GM12878 (cell line): ENCODE results near the gene HLA-A. TPM values are rescaled to one million over a fixed set of nuclear protein-coding genes. Genes with fewer than 3 reads are reported as not detected.

ENCODE experiments used
- BCLAF1 ChIP-seq: fragments of 450-650 bp; IDR thresholded peaks from 2 replicates; pipeline ENCODE4 v1.6.1; 2017; ENCODE audit warnings: antibody characterized with exemption, mild to moderate bottlenecking, moderate library complexity
- BHLHE40 ChIP-seq, 2 experiments: fragments of 450-650 bp in 1 of 2; IDR thresholded peaks; 2 replicates each; pipeline ENCODE4 v1.6.1; 2011 to 2017; ENCODE audit warnings: low read depth in 2 of 2, borderline replicate concordance in 1 of 2, improper control_type of control experiment in 1 of 2, low read length in 1 of 2, mild to moderate bottlenecking in 1 of 2
- CHD1 ChIP-seq: IDR thresholded peaks from 2 replicates; pipeline ENCODE4 v1.6.1; 2012; ENCODE audit warnings: low read depth, low read length, improper control_type of control experiment
- CUX1 ChIP-seq: IDR thresholded peaks from 2 replicates; pipeline ENCODE4 v1.6.1; 2012; ENCODE audit warnings: improper control_type of control experiment, low read depth, low read length; ENCODE audit not compliant: insufficient replicate concordance
- ETV6 ChIP-seq, 2 experiments: fragments of 450-650 bp in 1 of 2; IDR thresholded peaks in 1 of 2; conservative IDR thresholded peaks in 1 of 2; 2 replicates each; pipeline ENCODE4 v1.6.1; 2014; ENCODE audit warnings: antibody characterized with exemption in 1 of 2, borderline replicate concordance in 1 of 2, low read depth in 1 of 2, mild to moderate bottlenecking in 1 of 2, moderate library complexity in 1 of 2
- FOXK2 ChIP-seq: fragments of 450-650 bp; IDR thresholded peaks from 2 replicates; pipeline ENCODE4 v1.6.1; 2017; ENCODE audit warnings: mild to moderate bottlenecking, moderate library complexity
- GABPA ChIP-seq: IDR thresholded peaks from 2 replicates; pipeline ENCODE4 v1.6.1; 2014; ENCODE audit warnings: antibody characterized with exemption, low read depth, mild to moderate bottlenecking, inconsistent platforms
- MEF2A ChIP-seq: IDR thresholded peaks from 2 replicates; pipeline ENCODE4 v1.6.1; 2011; ENCODE audit warnings: low read depth, mild to moderate bottlenecking, low read length, moderate library complexity; ENCODE audit not compliant: insufficient read depth
- MTA2 ChIP-seq: fragments of 450-650 bp; IDR thresholded peaks from 2 replicates; pipeline ENCODE4 v1.6.1; 2016; ENCODE audit warnings: low read depth, mild to moderate bottlenecking, moderate library complexity
- NBN ChIP-seq: fragments of 450-650 bp; IDR thresholded peaks from 2 replicates; pipeline ENCODE4 v1.6.1; 2016
- NFXL1 ChIP-seq: fragments of 450-650 bp; IDR thresholded peaks from 2 replicates; pipeline ENCODE4 v1.6.1; 2017; ENCODE audit warnings: antibody characterized with exemption, mild to moderate bottlenecking, borderline replicate concordance
- NFYA ChIP-seq: IDR thresholded peaks from 2 replicates; pipeline ENCODE4 v1.6.1; 2011; ENCODE audit warnings: low read depth, mild to moderate bottlenecking, low read length, improper control_type of control experiment, borderline replicate concordance
- TAF1 ChIP-seq: IDR thresholded peaks from 2 replicates; pipeline ENCODE4 v1.6.1; 2011; ENCODE audit warnings: mild to moderate bottlenecking, low read depth, low read length, borderline replicate concordance
- ZBTB40 ChIP-seq: fragments of 450-650 bp; IDR thresholded peaks from 2 replicates; pipeline ENCODE4 v1.6.1; 2016; ENCODE audit warnings: mild to moderate bottlenecking, moderate library complexity, borderline replicate concordance
- polyA plus RNA-seq, 11 experiments: library from polyadenylated mRNA; depleted of rRNA in 4 of 11; unstranded in 6 of 11; stranded (reverse) in 5 of 11; fragments of >200 nt; fragmentation: Nextera tagmentation in 4 of 11; fragmentation: Illumina TruSeq in 1 of 11; extraction: Ambion mirVana in 4 of 11; extraction: Trizol in 1 of 11; gene quantifications; 1 replicate in 1 of 11; 2 replicates in 10 of 11; pipeline versions ENCODE4 v1.2.1 to v1.2.3, GENCODE V29; 2011 to 2016; ENCODE audit warnings: inconsistent platforms in 2 of 11, missing spikeins in 2 of 11, low read depth in 1 of 11
- total RNA-seq, 4 experiments: library from RNA; depleted of rRNA in 3 of 4; stranded (reverse); fragments of >200 nt in 3 of 4; fragmentation: Illumina TruSeq in 1 of 4; extraction: Trizol in 1 of 4; gene quantifications; 2 replicates each; pipeline versions ENCODE4 v1.2.1 to v1.2.3, GENCODE V29; 2013 to 2021

HLA-A gene
- total and polyA plus RNA-seq, 10 of the 15 experiments (the other 5 are each of a cell fraction or from before 2014, with no cell fraction given) = 129 to 1,155 (median 749) TPM

GRCh38 chr6:29977425-29977727 is 35.0 kb downstream of the HLA-A start (continued):
- TF ChIP-seq MEF2A = no peak
- TF ChIP-seq CHD1 = no peak
- no peak for TF ChIP-seq GABPA
- no peak for TF ChIP-seq NFXL1
- TF ChIP-seq NBN = no peak
- no peak for TF ChIP-seq ZBTB40
- no peak for TF ChIP-seq FOXK2
- no peak for TF ChIP-seq NFYA
- no peak for TF ChIP-seq CUX1
- TF ChIP-seq MTA2 = no peak
- no peak for TF ChIP-seq BHLHE40 (IDR thresholded peaks at IDR 0.05; ENCODE audit: borderline replicate concordance in 1 of 2, low read depth in 2 of 2, low read length in 1 of 2)
- TF ChIP-seq BCLAF1 = no peak
- TF ChIP-seq TAF1 = no peak
- no peak for TF ChIP-seq ETV6 (conservative IDR thresholded peaks at IDR 0.05 in 1 of 2, IDR thresholded peaks at IDR 0.05 in 1 of 2; ENCODE audit: borderline replicate concordance in 1 of 2, low read depth in 1 of 2)
